Osteocyte (in vitro differentiated cells): ENCODE data around the gene KLK13. TPM values are rescaled to one million over a fixed set of nuclear protein-coding genes. Genes with fewer than 3 reads are reported as not detected.

Experiments
- DNase-seq: peaks from one replicate; pipeline ENCODE4 v3.0.0; 2021; ENCODE audit warnings: mixed read lengths; ENCODE audit not compliant: unreplicated experiment; ENCODE audit errors: extremely low spot score
- H3K27ac Mint-ChIP-seq: one replicate; pipeline ENCODE4 v1.8.0; 2021; ENCODE audit warnings: mild to moderate bottlenecking, mixed read lengths; ENCODE audit not compliant: unreplicated experiment
- H3K27me3 Mint-ChIP-seq: one replicate; pipeline ENCODE4 v1.8.0; 2021; ENCODE audit warnings: mixed read lengths; ENCODE audit not compliant: unreplicated experiment
- H3K36me3 Mint-ChIP-seq: one replicate; pipeline ENCODE4 v1.8.0; 2021; ENCODE audit warnings: mixed read lengths; ENCODE audit not compliant: unreplicated experiment
- H3K4me1 Mint-ChIP-seq: one replicate; pipeline ENCODE4 v1.8.0; 2021; ENCODE audit warnings: mixed read lengths; ENCODE audit not compliant: unreplicated experiment
- H3K4me3 Mint-ChIP-seq: one replicate; pipeline ENCODE4 v1.8.0; 2021; ENCODE audit warnings: mild to moderate bottlenecking, moderate library complexity, mixed read lengths; ENCODE audit not compliant: unreplicated experiment
- H3K9me3 Mint-ChIP-seq: one replicate; pipeline ENCODE4 v1.8.0; 2021; ENCODE audit warnings: mixed read lengths; ENCODE audit not compliant: unreplicated experiment
- CTCF ChIP-seq: fragments of 200-600 bp; sonication (generic); IDR thresholded peaks from 2 replicates; pipeline ENCODE4 v1.5.0; 2021; ENCODE audit warnings: antibody characterized with exemption, mild to moderate bottlenecking, moderate library complexity
- total RNA-seq: library from RNA; stranded (reverse); gene quantifications from 2 replicates; pipeline ENCODE4 v1.2.1, GENCODE V29; 2021

The KLK13 gene
- total RNA-seq, 1 donor from 2014 or later: not detected

GRCh38 chr19:51055866-51056265 is 9.0 kb downstream of the KLK13 start:
- H3K27me3 Mint-ChIP-seq: no peaks in the 10 kb centered on the region
- TF ChIP-seq CTCF: no peak
- H3K4me1 Mint-ChIP-seq: no peaks in the 10 kb centered on the region
- no peak overlapping the region for H3K4me3 Mint-ChIP-seq
- peaks cover 5% of the 10 kb centered on the region for H3K9me3 Mint-ChIP-seq
- H3K27ac Mint-ChIP-seq: no peak overlapping the region
- no peak for DNase-seq
- no peaks in the 10 kb centered on the region for H3K36me3 Mint-ChIP-seq

DNA sequence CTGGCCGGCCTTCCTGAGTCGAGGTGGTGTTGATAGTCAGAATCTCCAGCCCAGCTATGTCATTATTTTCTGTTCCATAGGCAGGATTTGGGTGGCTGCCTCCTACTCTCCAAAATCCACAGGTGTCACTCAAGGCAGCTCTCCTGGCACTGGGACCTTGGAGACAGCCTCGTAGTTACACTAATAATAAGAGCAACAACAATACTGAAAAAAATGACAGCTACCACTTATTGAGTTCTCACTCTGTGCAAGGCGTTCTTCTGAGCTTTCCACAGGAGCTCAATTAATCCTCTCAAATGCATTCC is 17.9 kb downstream of the KLK13 start:
- Mint-ChIP-seq H3K27ac (no peak overlapping the region), H3K9me3 (peaks cover 19% of the 10 kb centered on the region), H3K36me3 (no peaks in the 10 kb centered on the region), H3K4me1 (no peaks in the 10 kb centered on the region), H3K27me3 (no peaks in the 10 kb centered on the region), H3K4me3 (no peak overlapping the region)
- TF ChIP-seq CTCF: no peak
- no peak for DNase-seq

DNA sequence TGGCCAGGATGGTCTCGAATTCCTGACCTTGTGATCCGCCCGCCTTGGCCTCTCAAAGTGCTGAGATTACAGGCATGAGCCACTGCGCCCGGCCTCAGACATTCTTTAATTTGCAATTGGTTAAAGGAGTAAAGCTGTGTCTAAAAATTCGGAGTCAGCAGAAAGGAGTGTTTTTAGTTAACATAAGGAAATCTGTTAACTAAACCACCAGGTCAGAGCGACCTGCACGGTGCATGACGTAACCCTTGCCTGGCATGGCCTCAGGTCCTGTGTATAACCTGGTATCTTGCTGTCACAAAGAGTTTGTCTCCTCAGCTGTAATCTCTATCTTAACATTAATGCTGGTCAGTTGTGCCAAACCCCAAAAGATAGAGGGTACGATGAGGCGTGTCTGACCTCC is 20.6 kb downstream of the KLK13 start:
- Mint-ChIP-seq H3K27me3 (no peaks in the 10 kb centered on the region), H3K9me3 (peaks cover 11% of the 10 kb centered on the region), H3K36me3 (no peaks in the 10 kb centered on the region), H3K4me3 (no peak overlapping the region), H3K4me1 (no peaks in the 10 kb centered on the region), H3K27ac (no peak overlapping the region)
- no peak for DNase-seq
- no peak for TF ChIP-seq CTCF

DNA sequence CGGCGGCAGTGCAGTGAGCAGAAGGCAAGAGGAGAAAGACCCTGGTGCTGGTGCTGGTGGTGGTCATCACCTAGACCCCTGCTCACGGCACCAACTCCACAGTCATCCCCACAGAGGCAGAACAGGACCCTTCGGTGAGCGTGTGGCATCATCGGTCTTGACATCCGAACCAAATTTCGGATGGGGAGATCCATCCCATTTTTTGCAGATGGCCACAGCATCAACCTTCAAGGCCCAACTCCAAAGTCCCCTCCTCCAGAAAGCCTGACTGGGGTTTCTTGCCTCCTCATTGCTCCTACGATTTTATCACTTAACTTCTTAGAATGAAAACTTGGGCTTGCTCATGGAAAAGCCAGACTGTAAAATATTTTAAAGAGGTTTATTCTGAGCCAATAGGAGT is 21.4 kb downstream of the KLK13 start:
- no peak for DNase-seq
- no peaks in the 10 kb centered on the region for H3K27me3 Mint-ChIP-seq
- peaks cover 11% of the 10 kb centered on the region for H3K9me3 Mint-ChIP-seq
- no peak overlapping the region for H3K27ac Mint-ChIP-seq
- H3K4me1 Mint-ChIP-seq: no peaks in the 10 kb centered on the region
- no peaks in the 10 kb centered on the region for H3K36me3 Mint-ChIP-seq
- no peak overlapping the region for H3K4me3 Mint-ChIP-seq
- no peak for TF ChIP-seq CTCF

GRCh38 chr19:51040151-51040550 is 24.7 kb downstream of the KLK13 start:
- no peak for DNase-seq
- H3K9me3 Mint-ChIP-seq: peaks cover 10% of the 10 kb centered on the region
- no peak for TF ChIP-seq CTCF
- H3K27ac Mint-ChIP-seq: no peak overlapping the region
- no peaks in the 10 kb centered on the region for H3K4me1 Mint-ChIP-seq
- H3K36me3 Mint-ChIP-seq: no peaks in the 10 kb centered on the region
- no peaks in the 10 kb centered on the region for H3K27me3 Mint-ChIP-seq
- H3K4me3 Mint-ChIP-seq: no peak overlapping the region
